NOMO-1 treated with dmso at 0.1 percent for 144 hours (cell line): ENCODE measurements around the gene FOXO3.
"Not testable (repeated sequence)": the region's sequence is repeated elsewhere in the genome, so short reads cannot be mapped to it uniquely, and the experiment has no call there.

Experiments
- DNase-seq: peaks from one replicate; lab custom pipeline; 2025; ENCODE audit not compliant: unreplicated experiment; lab: John Stamatoyannopoulos, UW

FOXO3 gene

GRCh38 chr6:108555399-108556052, 5.2 kb upstream of the FOXO3 start:
- no peak for DNase-seq

- DNase-seq: no peak
Observed at GRCh38 chr6:108556250-108556649, 4.5 kb upstream of the FOXO3 start.

- no peak for DNase-seq
Observed at GRCh38 chr6:108556866-108557493, 3.7 kb upstream of the FOXO3 start.

- DNase-seq: no peak
Observed at GRCh38 chr6:108557494-108558371, 3.0 kb upstream of the FOXO3 start.

- DNase-seq: peak; percentile 94
Observed at GRCh38 chr6:108558372-108559096, 2.2 kb upstream of the FOXO3 start.

GRCh38 chr6:108559097-108559883, 1.4 kb upstream of the FOXO3 start:
- DNase-seq: peak; percentile 86

GRCh38 chr6:108559884-108560462, 744 bp upstream of the FOXO3 start:
- no peak for DNase-seq

GRCh38 chr6:108561309-108561647, 561 bp downstream of the FOXO3 start:
- DNase-seq: not testable (repeated sequence)

- no peak for DNase-seq
Observed at GRCh38 chr6:108561742-108562502, 1.2 kb downstream of the FOXO3 start.

GRCh38 chr6:108562503-108562993, 1.8 kb downstream of the FOXO3 start:
- no peak for DNase-seq

- no peak for DNase-seq
Observed at GRCh38 chr6:108563292-108563691, 2.6 kb downstream of the FOXO3 start.

GRCh38 chr6:108564178-108564577, 3.5 kb downstream of the FOXO3 start:
- DNase-seq: no peak

- DNase-seq: peak; percentile 49
Observed at GRCh38 chr6:108565091-108565766, 4.5 kb downstream of the FOXO3 start.

- peak; percentile 91 for DNase-seq
Observed at GRCh38 chr6:108565893-108566292, 5.2 kb downstream of the FOXO3 start.

GRCh38 chr6:108566406-108566805, 5.7 kb downstream of the FOXO3 start:
- no peak for DNase-seq

GRCh38 chr6:108568101-108568500, 7.4 kb downstream of the FOXO3 start:
- DNase-seq: no peak

GRCh38 chr6:108568551-108569305, 8.0 kb downstream of the FOXO3 start:
- DNase-seq: no peak

- DNase-seq: no peak
Observed at GRCh38 chr6:108570517-108570916, 9.8 kb downstream of the FOXO3 start.
